ENCODE data around the gene P3H4.
"Not testable (repeated sequence)": the region's sequence is repeated elsewhere in the genome, so short reads cannot be mapped to it uniquely, and the experiment has no call there.

P3H4 gene, protein sequence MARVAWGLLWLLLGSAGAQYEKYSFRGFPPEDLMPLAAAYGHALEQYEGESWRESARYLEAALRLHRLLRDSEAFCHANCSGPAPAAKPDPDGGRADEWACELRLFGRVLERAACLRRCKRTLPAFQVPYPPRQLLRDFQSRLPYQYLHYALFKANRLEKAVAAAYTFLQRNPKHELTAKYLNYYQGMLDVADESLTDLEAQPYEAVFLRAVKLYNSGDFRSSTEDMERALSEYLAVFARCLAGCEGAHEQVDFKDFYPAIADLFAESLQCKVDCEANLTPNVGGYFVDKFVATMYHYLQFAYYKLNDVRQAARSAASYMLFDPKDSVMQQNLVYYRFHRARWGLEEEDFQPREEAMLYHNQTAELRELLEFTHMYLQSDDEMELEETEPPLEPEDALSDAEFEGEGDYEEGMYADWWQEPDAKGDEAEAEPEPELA

DNA sequence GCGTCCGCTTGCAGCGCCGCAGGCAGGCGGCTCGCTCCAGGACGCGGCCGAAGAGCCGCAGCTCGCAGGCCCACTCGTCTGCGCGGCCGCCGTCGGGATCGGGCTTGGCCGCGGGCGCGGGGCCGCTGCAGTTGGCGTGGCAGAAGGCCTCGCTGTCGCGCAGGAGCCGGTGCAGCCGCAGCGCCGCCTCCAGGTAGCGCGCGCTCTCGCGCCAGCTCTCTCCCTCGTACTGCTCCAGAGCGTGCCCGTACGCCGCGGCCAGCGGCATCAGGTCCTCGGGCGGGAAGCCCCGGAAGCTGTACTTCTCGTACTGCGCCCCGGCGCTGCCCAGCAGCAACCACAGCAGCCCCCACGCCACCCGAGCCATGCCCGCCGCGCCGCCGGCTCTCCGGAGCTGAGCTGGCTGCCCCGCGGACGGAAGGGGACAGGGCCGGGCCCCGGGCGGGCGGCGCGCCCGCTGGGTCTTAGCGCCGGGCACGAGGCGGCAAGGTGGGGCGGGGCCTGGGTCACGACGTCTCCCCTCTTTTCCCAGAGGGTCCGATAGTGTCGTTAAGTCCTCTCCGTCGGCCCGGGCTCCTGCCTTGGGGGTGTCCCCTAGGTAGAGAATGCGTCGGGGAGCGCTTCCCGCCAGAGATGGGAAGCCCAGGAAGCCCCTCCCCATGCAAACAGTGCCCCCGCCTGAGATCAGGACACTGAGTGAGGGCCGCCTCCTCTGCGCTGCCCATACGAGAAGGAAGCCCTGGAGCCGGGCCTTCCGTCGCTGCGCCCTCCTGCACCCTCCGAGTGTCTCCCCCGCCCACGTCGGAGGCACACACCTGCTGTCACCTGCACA, at the start of gene P3H4:
TSS of gene P3H4 (minus strand) at position 401 of the 832 bp plus-strand sequence. CDS start at position 367, 34 bp downstream.
- peak; percentile 71 for DNase-seq

DNA sequence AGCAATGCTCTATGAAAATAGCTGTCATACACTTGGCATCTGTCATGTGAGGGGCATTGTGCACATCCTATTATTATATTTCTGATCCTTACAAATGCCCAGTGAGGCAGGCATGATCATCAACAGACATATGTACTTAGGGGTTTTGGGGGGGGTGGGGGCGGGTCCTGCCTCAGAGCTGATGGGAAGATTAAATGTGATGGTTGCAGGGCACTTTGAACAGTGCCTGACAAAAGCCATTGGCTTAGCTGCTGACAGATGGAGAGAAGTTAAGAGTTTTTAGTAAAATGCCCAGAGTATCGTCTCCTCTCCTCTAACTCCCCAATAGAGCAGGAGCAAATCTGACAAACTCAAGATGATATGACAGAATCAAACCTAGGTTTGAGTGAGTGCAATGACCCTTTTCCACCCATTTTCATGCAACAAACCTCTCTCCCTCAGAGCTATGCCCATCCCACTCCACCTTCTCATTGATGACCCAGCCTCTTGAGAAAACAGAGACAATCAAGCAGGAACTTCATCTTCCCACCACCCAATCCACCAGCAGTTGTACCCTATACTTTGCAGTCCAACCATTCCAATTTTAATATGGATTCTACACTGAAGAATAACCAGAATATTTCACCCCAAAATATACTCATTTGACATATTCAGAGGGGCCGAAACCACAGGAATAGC, 48.6 kb upstream of the P3H4 start:
- no peak for DNase-seq

DNA sequence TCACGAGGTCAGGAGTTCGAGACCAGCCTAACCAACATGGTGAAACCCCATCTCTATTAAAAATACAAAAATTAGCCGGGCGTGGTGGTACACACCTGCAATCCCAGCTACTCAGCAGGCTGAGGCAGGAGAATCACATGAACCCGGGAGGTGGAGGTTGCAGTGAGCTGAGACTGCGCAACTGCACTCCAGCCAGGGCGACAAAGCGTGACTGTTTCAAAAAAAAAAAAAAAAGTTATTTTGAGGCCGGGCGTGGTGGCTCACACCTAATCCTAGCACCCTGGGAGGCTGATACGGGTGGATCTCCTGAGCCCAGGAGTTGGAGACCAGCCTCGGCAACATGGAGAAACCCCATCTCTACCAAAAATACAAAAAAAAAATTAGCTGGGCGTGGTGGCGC, 39.6 kb upstream of the P3H4 start:
- not testable (repeated sequence) for DNase-seq

DNA sequence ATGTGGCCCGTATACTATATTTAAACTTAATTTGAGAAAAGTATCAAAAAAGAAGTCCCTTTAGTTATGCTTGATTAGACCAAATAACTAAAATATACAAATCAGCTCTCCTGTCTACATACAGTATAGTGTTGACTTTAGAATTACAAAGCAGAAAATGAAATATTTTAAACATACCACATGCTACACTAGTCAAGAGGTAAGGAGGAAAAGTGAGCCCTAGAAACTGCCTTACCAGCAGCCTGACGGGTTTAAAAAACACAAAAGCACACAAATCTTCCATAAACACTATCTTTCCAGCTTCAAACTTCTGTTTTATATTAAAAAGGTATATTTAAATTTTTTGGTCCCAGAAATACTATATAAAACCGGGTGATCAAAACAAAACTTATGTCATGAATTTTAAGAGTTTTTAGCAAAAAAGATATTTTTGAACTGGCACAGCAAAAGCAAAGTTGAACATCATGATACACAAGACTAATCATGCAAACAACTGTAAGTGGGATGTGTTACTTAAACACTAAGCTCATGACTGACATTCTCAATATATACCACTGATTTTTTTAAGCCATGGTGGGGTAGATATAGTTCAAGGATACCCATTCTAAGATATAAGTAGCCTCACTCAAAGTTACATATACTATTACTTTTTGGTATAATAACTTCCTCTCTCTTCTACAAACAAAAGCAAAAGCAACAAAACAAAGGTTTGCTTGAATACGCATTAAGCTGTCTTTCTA, 37.7 kb upstream of the P3H4 start:
- no peak for DNase-seq

DNA sequence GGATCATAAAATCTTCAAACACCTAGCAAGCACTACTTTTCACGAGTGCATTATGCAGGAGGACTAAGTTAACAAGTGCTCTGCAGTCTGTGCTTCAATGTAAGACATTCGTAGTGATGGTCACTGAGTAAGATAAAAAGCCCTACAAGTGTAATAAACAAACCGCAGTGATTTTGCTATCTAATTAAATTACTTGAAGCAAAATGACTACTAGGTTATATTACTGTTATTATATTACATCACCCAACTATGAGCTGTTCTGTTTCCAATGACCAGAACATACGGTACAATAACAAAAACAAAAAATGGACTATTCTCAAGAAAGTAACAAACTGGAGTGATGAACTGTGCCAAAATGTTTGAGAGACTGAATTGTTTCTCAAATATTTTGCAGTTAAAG, 37.0 kb upstream of the P3H4 start:
- no peak for DNase-seq

DNA sequence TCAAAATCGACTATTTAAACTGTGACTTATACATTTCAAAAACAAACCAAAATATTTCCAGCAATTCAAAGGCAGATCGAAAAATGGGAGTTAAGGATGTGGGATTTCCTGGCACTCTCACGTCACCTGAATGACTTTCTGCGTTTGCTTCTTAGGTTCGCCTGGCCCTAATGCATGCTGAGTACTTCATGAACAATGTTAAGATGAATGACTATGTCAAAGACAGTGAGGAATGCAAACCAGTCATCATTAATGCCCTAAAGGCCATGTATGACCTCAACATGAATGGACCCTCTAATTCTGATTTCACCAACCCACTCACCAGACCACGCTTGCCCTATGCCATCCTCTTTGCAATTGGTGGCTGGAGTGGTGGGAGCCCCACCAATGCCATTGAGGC, 33.2 kb upstream of the P3H4 start:
- DNase-seq: no peak

DNA sequence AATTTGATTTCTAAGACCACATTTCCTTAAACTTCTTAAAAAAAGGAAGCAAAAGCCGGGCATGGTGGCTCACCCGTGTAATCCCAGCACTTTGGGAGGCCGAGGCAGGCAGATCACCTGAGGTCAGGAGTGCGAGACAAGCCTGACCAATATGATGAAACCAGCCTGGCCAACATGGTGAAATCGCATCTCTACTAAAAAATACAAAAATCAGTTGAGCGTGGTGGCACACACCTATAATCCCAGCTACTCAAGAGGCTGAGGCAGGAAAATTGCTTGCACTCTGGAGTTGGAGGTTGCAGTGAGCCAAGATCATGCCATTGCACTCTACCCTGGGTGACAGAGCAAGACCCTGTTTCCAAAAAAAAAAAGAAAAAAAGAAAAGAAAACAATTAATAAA, 29.0 kb upstream of the P3H4 start:
- not testable (repeated sequence) for DNase-seq

DNA sequence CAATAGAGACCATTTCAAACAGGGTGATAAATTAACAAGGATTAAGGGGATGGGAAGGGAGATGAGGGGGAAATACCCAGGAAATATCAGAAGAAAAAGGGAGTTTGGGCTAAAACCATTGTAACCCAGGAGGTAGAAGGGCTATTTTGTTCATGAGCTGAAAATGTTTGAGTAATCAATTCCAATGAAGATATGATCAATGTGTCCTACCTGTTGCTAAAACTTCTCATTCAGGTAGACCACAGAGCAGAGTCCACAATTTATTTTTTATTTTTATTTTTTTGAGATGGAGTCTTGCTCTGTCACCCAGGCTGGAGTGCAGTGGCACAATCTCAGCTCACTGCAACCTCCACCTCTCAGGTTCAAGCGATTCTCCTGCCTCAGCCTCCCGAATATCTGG, 27.7 kb upstream of the P3H4 start:
- DNase-seq: not testable (repeated sequence)

DNA sequence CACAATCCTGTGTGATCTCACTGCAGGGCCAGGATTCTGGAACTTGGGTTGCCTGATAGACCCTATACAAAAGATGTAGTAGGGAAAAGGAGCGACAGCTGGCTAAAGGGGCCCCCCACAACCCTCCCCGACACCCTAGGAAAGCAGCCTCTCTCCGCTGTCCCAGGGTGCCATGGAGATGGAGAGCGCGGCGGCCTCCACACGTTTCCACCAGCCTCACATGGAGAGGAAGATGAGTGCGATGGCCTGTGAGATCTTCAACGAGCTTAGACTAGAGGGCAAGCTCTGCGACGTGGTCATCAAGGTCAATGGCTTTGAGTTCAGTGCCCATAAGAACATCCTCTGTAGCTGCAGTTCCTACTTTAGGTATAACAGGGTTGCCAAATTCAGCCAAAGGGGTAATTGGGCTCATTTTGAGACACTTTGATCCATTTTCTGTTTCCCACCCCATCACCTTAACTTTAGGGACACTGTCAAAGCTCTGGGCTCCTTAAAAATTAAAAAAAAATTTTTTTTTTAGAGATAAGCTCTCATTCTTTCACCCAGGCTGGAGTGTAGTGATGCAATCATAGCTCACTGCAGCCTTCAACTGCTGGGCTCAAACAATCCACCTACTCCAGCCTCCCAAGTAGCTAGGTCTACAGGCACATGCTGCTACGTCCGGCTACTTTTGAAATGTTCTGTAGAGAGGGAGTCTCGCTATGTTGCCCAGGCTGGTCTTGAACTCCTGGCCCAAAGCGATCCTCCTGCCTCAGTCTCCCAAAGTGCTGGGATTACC, 26.2 kb upstream of the P3H4 start, which contains the start of gene KLHL10:
TSS of gene KLHL10 (plus strand) at position 65 of the 778 bp plus-strand sequence. CDS start at position 173, 108 bp downstream.
- no peak for DNase-seq

DNA sequence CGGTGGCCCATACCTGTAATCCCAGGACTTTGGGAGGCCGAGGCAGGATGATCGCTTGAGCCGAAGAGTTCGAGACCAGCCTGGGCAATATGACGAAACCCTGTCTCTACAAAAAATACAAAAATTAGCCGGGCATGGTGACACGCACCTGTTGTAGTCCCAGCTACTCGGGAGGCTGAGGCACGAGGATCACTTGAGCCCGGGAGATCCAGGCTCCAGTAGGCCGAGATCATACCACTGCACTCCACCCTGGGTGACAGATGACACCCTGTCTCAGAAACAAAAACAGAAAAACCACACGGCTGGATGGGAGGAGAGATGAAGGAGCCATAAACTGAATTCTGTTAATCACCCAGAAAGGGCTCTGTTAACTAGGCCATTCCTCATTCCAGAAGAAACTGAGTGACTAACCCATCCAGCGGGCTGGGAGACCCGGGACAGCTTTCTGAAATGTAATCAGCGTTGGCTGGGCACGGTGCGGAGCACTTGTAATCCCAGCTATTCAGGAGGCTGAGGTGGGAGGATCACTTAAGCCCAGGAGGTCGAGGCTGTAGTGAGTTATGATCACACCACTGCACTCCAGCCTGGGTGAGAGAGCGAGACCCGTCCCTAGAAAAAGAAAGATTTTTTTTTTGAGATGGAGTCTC, 24.9 kb upstream of the P3H4 start:
- DNase-seq: no peak

DNA sequence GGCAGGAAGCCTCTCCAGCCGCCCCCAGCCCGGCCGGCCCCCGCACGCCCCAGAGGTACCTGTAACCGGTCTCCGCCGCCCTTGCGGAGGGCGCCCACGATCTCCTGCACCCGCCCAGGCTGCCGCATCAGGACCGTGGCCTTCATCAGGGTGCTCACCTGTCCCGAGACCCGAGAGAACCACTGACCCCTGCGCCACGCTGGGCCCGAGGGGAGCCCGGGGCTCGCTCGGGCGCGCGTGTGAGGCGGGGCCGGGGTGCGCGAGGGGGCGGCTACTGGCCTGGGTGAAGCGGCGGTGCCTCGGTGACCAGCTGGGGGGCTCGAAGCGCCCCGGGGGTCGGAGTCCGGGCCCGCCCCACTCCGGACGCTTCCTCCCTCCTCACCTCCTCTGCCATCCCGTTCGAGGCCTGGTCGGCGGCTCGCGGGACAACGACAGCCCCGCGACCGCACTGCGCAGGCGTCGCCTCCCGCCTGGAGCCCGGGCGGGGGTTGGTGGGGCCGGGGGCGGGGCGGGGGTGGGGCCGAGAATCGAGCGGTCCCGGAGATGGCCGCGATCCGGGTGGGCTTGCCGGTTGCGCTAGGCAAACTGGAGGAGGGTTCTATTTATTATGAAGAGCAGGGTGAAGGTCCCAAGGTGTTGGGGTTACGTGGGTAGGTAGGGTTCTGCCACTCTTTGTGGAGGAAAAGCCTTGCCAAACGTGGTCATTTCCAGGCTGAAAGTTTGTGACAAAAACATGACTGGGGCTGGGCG, 24.2 kb upstream of the P3H4 start, which contains the start of gene NT5C3B:
TSS of gene NT5C3B (minus strand) at position 433 of the 750 bp plus-strand sequence. CDS start at position 394, 39 bp downstream.
- DNase-seq: peak; percentile 23

DNA sequence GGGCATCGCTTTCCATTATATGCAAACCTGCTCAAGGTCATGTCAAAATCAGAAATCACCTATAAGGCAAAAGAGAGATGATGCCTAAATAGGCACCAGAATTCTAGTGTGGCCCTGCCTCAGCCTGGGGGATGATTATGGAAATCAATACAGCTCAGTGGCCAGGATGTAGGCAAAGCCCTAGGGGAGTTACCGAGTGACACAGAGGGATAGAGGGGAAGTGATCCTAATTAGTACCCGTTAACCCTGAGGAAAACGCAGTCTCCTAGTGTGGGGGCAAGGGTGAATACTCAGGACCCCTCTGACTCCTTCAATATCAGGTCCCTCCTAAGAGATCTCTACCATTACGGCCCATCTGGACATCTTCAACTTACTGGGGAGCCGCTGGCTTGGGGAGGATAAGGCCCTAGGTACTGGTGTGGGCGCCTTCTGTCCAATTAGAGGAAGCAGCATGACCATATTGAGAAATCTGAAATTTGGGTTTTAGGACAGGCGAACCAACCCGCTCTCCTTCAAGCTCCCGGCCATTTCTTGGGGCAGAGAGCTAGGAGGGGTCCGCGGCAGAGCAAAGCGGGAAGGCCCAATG, 23.6 kb upstream of the P3H4 start:
- no peak for DNase-seq

DNA sequence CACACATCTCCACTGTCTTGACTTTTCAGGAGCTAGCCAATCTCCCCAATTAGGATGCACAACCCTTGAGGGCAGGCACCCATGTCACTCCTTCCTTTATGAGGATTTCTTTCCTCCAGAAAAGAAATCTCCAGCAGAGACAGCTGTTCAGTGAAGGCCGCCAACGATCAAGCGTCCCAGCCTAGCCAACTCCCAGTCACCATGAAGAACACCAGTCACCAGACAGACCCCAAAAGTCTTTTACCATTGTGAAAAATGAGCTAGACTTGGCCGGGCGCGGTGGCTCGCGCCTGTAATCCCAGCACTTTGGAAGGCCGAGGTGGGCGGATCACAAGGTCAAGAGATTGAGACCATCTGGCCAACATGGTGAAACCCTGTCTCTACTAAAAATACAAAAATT, 18.2 kb upstream of the P3H4 start:
- not testable (repeated sequence) for DNase-seq

DNA sequence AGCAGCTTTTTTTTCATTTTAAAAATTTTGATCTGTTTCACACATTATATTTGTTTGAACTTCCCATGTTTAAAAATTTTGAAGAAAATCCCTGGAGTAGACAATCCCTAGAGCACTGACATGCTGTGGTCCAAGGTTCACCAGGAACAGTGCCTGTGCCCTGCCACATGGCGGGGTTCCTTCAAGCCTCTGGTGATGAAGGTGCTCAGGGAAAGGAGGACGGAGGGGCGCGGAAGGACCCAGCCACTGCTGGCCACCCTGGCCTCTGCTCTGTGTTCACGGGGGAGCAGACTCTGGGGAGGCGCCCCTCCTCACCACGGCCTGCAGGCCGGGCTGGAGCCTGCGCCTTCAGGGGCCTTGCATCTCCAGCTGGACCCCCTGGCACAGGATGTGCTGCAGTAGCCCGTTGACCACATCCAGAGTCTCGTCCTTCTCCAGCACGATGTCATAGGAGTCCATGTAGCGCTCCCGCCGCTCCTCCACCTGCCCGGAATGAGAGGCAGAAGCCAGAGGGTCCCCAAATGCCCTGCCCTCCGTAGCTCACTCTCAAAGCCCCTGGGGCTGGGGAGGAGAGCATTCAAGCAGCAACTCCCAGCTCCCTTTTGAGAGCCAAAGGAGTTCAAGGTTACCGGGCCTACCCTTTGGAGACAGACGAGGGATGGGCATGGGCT, 13.6 kb upstream of the P3H4 start:
- no peak for DNase-seq

DNA sequence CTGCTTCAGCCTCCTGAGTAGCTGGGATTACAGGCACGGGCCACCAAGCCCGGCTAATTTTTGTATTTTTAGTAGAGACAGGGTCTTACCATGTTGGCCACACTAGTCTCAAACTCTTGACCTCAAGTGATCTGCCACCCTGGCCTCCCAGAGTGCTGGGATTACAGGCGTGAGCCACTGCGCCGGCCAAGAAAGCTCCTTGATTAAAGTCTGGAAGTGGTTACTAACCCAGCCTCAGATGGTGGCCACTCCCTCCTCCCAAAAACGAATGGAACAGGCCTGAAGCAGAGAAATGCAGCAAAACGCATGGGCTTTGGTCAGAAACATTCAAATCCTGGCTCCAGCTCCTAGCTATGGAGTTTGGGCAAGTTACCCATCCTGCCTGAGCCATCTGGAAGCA, 12.3 kb upstream of the P3H4 start:
- no peak for DNase-seq

DNA sequence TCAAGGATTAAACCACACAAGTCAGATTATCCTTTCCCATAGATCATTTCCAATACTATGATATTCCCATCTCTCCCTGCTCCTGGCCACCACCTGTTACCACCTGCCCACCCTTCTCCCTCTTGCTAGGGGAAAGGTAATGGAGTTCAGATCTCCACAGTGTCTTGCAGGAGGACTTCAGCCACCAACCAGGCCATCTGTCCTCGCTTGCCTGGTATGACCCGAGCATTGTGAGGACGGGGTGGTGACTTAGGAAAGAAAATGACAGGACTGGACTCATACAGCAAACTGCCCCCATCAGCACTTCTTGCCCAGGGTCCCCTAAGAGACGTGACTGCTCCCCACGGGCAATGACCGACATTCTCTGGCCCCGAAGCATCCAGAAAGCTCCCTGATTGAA, 11.8 kb upstream of the P3H4 start:
- DNase-seq: no peak

DNA sequence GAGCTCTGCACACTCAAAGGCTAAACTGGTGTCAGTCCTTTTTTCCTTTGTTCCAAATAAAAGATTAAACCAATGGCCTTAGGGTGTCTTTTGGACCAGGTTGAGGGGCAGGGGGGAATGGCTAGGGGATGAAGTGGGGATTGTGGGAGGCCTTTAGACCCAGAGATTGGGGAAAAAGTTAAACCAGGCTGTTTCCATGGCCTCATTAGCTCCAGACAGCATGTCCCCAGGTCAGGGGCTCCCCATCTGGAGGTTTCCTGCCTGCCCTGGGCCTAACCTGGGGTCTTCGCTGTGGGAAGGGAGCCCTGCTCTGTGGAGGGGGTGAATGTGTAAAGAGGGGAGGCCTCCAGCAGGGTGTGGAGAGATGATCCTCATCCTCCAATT, 11.4 kb upstream of the P3H4 start:
- no peak for DNase-seq

DNA sequence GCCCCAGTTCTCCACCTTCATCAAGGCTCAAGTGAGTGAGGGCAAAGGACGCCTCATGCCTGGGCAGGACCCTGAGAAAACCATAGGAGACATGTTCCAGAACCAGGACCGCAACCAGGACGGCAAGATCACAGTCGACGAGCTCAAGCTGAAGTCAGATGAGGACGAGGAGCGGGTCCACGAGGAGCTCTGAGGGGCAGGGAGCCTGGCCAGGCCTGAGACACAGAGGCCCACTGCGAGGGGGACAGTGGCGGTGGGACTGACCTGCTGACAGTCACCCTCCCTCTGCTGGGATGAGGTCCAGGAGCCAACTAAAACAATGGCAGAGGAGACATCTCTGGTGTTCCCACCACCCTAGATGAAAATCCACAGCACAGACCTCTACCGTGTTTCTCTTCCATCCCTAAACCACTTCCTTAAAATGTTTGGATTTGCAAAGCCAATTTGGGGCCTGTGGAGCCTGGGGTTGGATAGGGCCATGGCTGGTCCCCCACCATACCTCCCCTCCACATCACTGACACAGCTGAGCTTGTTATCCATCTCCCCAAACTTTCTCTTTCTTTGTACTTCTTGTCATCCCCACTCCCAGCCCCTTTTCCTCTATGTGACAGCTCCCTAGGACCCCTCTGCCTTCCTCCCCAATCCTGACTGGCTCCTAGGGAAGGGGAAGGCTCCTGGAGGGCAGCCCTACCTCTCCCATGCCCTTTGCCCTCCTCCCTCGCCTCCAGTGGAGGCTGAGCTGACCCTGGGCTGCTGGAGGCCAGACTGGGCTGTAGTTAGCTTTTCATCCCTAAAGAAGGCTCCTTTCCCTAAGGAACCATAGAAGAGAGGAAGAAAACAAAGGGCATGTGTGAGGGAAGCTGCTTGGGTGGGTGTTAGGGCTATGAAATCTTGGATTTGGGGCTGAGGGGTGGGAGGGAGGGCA, 10.7 kb upstream of the P3H4 start:
- no peak for DNase-seq
